ENCODE data around the gene BCAS3.

Gene BCAS3

DNA sequence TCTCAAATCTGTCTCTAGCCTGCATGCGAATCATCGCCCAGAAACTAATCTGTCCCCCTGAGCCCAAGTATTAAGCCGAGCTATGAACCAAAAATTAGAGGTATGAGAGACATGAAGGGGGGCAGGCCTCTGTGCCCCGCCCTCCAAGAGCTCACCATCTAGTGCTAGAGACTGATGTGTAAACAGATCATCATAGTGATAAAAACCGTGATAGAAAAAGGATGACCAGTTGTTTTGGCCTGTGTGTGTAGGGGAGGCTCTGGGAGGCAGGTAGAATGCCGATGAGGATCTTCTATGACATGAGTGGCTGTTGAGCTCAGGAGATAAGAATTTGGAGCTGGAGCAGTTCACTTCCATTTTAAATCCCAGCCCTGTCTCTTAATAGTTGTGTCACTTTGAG is 632.9 kb downstream of the BCAS3 start:
- no peak for DNase-seq

DNA sequence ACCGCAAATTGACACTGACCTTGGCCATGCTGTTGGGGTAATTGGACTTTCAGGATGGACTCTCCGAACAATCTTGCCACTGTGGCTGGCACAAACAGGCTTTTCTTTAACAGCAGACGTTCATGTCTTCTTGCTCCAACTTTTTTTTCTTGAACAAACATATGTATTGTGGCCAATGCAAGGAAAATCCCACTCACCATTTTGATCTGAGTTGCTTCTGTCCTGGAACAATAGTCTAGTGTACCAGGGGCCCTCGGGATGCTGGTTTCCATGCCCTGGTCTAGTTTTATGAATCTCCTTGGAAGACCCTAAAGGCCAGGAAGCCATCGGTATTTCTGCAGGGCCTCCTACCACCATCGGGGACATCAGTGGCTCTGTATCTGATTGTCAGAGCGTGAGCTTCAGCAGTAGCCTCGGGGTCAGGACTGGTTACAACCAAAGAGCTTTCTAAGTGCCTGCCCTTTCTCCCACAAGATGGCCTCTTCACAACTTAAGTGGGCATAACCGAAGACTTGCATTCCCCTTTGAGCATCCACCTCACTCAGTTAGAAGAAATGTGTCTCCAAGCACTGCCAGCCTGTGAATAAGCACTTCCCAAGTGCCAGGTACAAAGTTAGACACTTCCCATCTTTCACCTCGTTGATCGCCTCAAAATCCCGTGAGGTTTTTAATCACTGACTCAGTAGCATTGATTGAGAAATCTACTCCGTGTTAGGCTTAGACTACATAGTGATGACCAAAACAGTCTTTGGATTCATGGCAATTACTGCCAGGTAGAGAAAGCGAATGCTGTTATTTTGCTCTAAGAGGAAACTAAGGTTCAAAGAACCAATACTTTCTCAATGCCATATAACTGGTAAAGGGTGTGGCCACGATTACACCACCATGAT is 635.0 kb downstream of the BCAS3 start:
- no peak for DNase-seq

DNA sequence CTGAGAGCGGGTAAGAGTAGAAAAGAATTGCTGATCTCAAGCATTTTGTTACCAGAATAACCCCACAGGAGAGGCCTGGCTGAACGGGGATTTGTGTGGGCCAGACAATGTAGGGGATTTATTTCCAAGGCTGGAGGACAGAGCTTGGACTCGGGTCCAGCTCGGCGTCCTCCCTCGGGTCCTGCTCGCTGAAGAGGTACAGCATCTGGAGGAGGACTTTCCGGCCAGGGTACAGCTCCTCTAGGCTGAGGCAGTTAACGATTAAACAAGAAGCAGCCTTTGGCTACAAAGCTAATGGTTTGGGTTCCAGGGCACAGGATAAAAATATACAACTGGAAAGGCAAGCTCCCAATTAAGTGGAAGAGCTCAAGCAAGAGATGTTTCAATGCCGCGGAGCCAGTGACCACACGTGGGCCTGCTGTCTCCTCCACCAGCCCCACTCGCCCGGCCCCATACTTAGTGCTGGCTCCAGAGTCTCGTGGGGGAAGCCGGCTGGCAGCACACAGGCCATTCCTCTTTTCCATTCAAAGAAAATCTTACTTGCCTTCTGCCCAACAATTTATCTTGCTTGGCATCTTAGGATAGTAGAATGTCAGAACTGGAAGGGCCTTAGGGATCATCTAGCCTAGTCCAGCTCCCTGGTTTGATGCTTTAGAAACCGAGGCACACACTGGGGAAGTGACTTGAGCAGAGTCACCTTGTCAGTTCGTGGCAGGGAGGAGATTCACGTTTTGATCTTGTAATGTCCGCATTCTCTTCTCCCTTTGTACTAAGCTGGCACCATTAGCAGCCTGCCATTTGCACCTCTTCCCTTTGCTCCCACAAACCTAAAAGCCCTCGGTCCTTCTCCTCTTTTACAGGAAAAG is 636.0 kb downstream of the BCAS3 start:
- DNase-seq: no peak

GRCh38 chr17:61314368-61315078 is 636.9 kb downstream of the BCAS3 start:
- no peak for DNase-seq

DNA sequence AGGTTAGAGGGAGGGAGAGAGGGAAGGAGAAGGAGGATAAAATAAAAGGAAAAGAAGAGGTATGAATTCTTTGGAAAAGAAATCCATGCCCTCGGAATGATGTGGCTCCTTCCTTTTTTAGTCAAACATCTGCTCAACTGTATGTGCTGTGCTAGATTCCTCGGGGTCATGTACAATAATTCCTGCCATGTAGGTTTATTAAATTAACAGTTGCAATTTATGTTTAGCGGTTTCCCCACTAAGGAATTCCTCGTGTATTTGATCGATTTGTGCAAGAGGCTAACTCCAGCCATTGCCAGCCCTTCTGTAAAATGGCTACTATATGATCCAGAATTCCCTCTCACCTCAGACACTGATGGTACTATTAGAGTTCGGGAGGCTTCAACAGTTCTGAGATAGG is 639.0 kb downstream of the BCAS3 start:
- no peak for DNase-seq

GRCh38 chr17:61317779-61318178 is 640.1 kb downstream of the BCAS3 start:
- no peak for DNase-seq

- no peak for DNase-seq
Observed at GRCh38 chr17:61318684-61319098, 641.0 kb downstream of the BCAS3 start.

GRCh38 chr17:61321344-61321743 is 643.7 kb downstream of the BCAS3 start:
- no peak for DNase-seq

- DNase-seq: no peak
Observed at GRCh38 chr17:61322325-61323002, 644.8 kb downstream of the BCAS3 start.

GRCh38 chr17:61323003-61323908 is 645.6 kb downstream of the BCAS3 start:
- DNase-seq: no peak

DNA sequence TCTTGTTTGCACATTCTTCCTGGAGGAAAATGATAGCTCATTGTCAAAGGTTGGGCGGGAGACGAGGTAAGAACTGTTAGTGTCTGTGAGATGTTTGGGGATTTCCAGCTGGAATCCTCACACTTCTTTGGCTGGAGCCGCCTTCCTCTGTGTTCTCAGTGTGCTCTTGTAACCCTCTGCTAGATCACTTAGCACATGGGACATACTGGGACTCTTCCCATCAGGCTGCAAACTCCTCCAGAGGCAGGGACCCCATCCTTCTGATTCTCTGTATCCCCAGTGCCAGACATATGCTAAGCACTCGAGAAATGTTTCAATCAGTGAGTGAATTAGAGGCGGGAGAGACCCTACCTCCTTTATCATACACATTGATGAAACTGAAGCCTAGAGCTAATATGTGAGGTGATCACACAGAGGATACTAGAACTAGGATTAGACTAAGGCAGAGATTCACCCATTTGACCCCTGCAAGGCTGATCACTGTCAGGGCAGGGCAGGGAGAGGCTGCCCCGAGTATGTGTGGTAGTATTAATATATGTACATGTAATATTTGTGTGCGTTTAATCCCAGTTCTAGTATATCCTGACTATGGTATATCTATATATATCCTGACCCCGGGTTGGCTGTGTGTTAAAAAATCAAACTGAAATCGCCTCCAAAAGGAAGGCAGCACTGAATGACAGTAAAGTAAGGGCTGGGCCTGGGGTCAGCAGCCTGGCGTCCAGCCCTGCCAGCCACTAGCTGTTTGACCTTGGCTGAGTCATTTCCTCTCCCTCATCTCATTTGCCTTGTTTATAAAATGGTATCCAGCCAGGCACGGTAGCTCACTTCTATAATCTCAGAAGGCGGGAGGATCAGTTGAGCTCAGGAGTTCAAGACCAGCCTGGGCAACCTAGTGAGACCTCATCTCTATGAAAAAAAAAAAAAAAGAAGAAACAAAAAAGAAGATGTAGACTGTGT is 646.5 kb downstream of the BCAS3 start:
- DNase-seq: no peak

GRCh38 chr17:61324950-61325349 is 647.3 kb downstream of the BCAS3 start:
- no peak for DNase-seq

GRCh38 chr17:61325382-61326073 is 647.9 kb downstream of the BCAS3 start:
- no peak for DNase-seq

DNA sequence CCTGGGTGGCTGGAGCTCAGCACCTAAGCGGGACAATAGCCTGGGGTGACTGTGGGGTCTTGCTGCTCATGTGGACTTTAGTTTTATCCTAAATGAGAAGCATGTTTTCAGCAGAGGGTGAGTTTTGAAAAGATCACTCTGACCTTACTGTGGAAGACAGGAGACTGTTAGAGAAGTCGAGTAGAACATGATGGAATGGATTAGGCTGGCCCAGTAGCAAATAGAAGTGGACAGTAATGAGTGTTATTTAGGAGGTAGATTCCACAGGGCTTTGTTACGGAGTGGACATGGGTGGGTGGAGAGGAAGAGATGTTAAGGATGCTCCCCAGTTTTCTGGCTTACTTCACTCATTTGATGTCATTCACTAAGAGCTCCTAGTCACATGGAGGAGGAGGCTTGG is 648.7 kb downstream of the BCAS3 start:
- DNase-seq: no peak

DNA sequence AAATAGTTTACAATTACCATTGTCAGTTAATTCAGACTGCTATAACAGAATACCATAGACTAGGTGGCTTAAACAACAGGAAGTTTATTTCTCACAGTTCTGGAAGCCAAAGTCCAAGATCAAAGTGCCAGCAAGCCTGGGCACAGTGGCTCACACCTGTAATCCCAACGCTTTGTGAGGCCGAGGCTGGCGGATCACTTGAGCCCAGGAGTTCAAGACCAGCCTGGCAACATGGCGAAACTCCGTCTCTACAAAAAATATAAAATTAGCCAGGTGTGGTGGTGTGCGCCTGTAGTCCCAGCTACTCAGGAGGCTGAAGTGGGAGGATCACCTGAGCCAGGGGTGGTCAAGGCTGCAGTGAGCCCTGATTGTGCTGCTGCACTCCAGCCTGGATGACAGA is 650.7 kb downstream of the BCAS3 start:
- no peak for DNase-seq

DNA sequence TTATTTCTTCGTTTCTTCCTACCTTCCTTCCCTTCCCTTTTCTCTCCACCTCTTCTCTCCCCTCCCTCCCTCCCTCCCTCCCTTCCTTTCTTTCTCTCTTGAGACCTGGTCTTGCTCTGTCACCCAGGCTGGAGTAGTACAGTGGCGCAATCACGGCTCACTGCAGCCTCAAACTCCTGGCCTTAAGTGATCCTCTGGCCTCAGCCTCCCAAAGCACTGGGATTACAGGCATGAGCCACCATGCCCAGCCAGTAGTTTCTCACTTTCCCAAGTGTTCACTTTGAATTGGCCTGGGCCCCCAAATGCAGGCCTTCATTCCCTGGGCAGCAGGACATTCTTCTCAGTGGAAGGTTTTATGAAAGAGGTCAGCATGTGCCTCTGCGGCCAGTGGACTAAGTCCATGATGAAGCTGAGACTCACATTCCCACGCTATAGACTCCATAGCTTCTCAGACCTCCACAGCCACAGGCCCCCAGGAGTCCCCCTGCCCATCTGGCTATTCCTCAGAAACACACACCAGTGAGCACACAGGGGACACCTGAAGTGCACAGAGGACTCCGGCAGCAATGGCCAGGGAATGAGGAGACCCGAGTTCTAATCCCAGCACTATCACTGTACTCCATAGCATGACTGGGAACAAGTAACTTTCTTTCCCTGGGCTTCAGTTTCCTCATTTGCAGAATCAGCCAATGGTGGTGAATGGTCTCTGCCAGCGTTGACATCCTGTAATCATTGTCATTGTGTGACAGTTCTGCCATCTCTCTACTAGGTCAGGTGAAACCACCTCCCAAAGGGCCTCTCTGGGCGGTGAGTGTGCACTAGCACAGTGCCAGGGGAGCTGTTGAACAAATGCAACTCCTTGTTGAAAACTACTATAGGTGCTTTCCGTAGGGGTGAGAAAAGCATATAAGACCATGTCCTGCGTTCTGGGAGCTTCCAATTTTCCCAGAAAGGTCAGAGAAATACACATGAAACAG is 652.8 kb downstream of the BCAS3 start:
- no peak for DNase-seq

- DNase-seq: no peak
Observed at GRCh38 chr17:61331178-61331577, 653.5 kb downstream of the BCAS3 start.

DNA sequence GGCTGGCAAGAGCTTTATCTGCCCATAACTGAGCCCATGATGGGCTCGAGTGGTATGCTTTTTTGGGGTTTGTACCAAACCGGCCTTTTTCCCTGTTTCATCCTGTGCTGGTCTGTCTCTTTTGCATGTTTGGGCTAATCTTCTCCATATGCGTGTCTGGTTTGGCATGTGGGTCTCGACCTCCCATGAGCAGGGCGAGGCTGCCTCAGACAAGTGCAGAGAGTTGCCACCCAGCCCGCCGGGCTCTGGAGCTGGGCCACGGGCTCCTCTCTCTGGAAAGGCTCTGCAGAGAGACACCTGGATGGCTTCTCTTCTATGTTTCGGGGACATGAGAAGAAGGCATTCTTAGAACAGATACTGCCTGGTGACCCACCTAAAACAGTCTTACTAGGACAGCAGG is 654.2 kb downstream of the BCAS3 start:
- no peak for DNase-seq
